ENCODE data around the gene CCDC127. TPM values are rescaled to one million over a fixed set of nuclear protein-coding genes. Genes with fewer than 3 reads are reported as not detected.

CCDC127 gene
- total RNA-seq, 2 experiments from 2014 or later = 8.0 to 8.7 TPM

- no peak overlapping the region for H3K27ac Mint-ChIP-seq
- no peaks in the 10 kb centered on the region for H3K27me3 Mint-ChIP-seq
- peaks cover 13% of the 10 kb centered on the region for H3K4me1 Mint-ChIP-seq
- H3K36me3 Mint-ChIP-seq (ENCODE audit: low read depth) = peaks cover 17% of the 10 kb centered on the region
- H3K9me3 Mint-ChIP-seq = no peaks in the 10 kb centered on the region
- POLR2A ChIA-PET = no interaction called here
- no peak for DNase-seq
- H3K4me3 Mint-ChIP-seq = no peak overlapping the region
- CTCF ChIA-PET = no interaction called here
These were observed 10.9 kb downstream of the CCDC127 start for GRCh38 chr5:206927-207536.

- H3K9me3 Mint-ChIP-seq = no peaks in the 10 kb centered on the region
- ChIA-PET POLR2A (no interaction called here), CTCF (no interaction called here)
- peaks cover 13% of the 10 kb centered on the region for H3K4me1 Mint-ChIP-seq
- H3K27me3 Mint-ChIP-seq = no peaks in the 10 kb centered on the region
- H3K4me3 Mint-ChIP-seq = no peak overlapping the region
- DNase-seq = no peak
- no peak overlapping the region for H3K27ac Mint-ChIP-seq
- H3K36me3 Mint-ChIP-seq (ENCODE audit: low read depth) = peaks cover 17% of the 10 kb centered on the region
These were observed 11.5 kb downstream of the CCDC127 start for GRCh38 chr5:206406-206805.

- Mint-ChIP-seq H3K4me3 (no peak overlapping the region), H3K27ac (no peak overlapping the region), H3K4me1 (peaks cover 8% of the 10 kb centered on the region), H3K27me3 (no peaks in the 10 kb centered on the region), H3K9me3 (no peaks in the 10 kb centered on the region), H3K36me3 (ENCODE audit: low read depth) (peaks cover 17% of the 10 kb centered on the region)
- ChIA-PET POLR2A (no interaction called here), CTCF (no interaction called here)
- DNase-seq = no peak
These were observed 12.8 kb downstream of the CCDC127 start for GRCh38 chr5:204966-205670.

GRCh38 chr5:204462-204861 is 13.5 kb downstream of the CCDC127 start:
- Mint-ChIP-seq H3K36me3 (ENCODE audit: low read depth) (peaks cover 17% of the 10 kb centered on the region), H3K27me3 (no peaks in the 10 kb centered on the region), H3K4me1 (peaks cover 2% of the 10 kb centered on the region), H3K9me3 (no peaks in the 10 kb centered on the region), H3K4me3 (no peak overlapping the region), H3K27ac (peak overlapping the region; percentile 33)
- no peak for DNase-seq
- ChIA-PET CTCF (interaction anchor here (1.3 to 2.1 kb wide), 3 partner anchors 9 to 16 kb away, joined by 3 to 6 read pairs (median 5); partner anchors contain the start of gene LRRC14B), POLR2A (no interaction called here)

GRCh38 chr5:204001-204400 is 14.0 kb downstream of the CCDC127 start:
- H3K4me1 Mint-ChIP-seq = peaks cover 2% of the 10 kb centered on the region
- H3K36me3 Mint-ChIP-seq (ENCODE audit: low read depth) = peaks cover 17% of the 10 kb centered on the region
- DNase-seq = no peak
- no peaks in the 10 kb centered on the region for H3K27me3 Mint-ChIP-seq
- POLR2A ChIA-PET = no interaction called here
- CTCF ChIA-PET = interaction anchor here (1.3 to 2.1 kb wide), 3 partner anchors 9 to 15 kb away, joined by 3 to 6 read pairs (median 5); partner anchors contain the start of gene LRRC14B
- no peak overlapping the region for H3K4me3 Mint-ChIP-seq
- no peaks in the 10 kb centered on the region for H3K9me3 Mint-ChIP-seq
- H3K27ac Mint-ChIP-seq = no peak overlapping the region

- CTCF ChIA-PET = interaction anchor here (1.3 to 2.1 kb wide), 3 partner anchors 8 to 15 kb away, joined by 3 to 6 read pairs (median 5); partner anchors contain the start of gene LRRC14B
- peaks cover 2% of the 10 kb centered on the region for H3K4me1 Mint-ChIP-seq
- H3K36me3 Mint-ChIP-seq (ENCODE audit: low read depth) = peaks cover 17% of the 10 kb centered on the region
- no peak for DNase-seq
- no peaks in the 10 kb centered on the region for H3K9me3 Mint-ChIP-seq
- no peak overlapping the region for H3K4me3 Mint-ChIP-seq
- no peaks in the 10 kb centered on the region for H3K27me3 Mint-ChIP-seq
- H3K27ac Mint-ChIP-seq = no peak overlapping the region
- POLR2A ChIA-PET = no interaction called here
These were observed 14.6 kb downstream of the CCDC127 start for GRCh38 chr5:203246-203930.

- Mint-ChIP-seq H3K4me1 (no peaks in the 10 kb centered on the region), H3K4me3 (no peak overlapping the region), H3K36me3 (ENCODE audit: low read depth) (peaks cover 10% of the 10 kb centered on the region), H3K27ac (no peak overlapping the region), H3K9me3 (no peaks in the 10 kb centered on the region), H3K27me3 (no peaks in the 10 kb centered on the region)
- ChIA-PET POLR2A (no interaction called here), CTCF (interaction anchor here (1.3 kb wide), 2 partner anchors 11 to 12 kb away, joined by 3 to 4 read pairs; partner anchors contain the start of gene LRRC14B)
- DNase-seq = no peak
These were observed 16.3 kb downstream of the CCDC127 start for GRCh38 chr5:201672-202071.

- H3K4me3 Mint-ChIP-seq = no peak overlapping the region
- CTCF ChIA-PET = interaction anchor here (1.3 kb wide), 1 partner anchor 10 kb away, joined by 3 read pairs; the partner anchor contains the start of gene LRRC14B
These were observed 17.0 kb downstream of the CCDC127 start for GRCh38 chr5:200985-201384.

GRCh38 chr5:199950-200645 is 17.9 kb downstream of the CCDC127 start:
- H3K9me3 Mint-ChIP-seq = no peaks in the 10 kb centered on the region
- no peak for DNase-seq
- no peaks in the 10 kb centered on the region for H3K27me3 Mint-ChIP-seq
- H3K27ac Mint-ChIP-seq = no peak overlapping the region
- POLR2A ChIA-PET = no interaction called here
- H3K4me1 Mint-ChIP-seq = no peaks in the 10 kb centered on the region
- H3K36me3 Mint-ChIP-seq (ENCODE audit: low read depth) = peaks cover 8% of the 10 kb centered on the region
- CTCF ChIA-PET = no interaction called here
- no peak overlapping the region for H3K4me3 Mint-ChIP-seq

More at GRCh38 chr5:200985-201384, 17.0 kb downstream of the CCDC127 start:
- H3K36me3 Mint-ChIP-seq (ENCODE audit: low read depth) = peaks cover 10% of the 10 kb centered on the region
- H3K9me3 Mint-ChIP-seq = no peaks in the 10 kb centered on the region
- DNase-seq = no peak
- H3K4me1 Mint-ChIP-seq = no peaks in the 10 kb centered on the region
- no peaks in the 10 kb centered on the region for H3K27me3 Mint-ChIP-seq
- no peak overlapping the region for H3K27ac Mint-ChIP-seq
- POLR2A ChIA-PET = no interaction called here

- H3K4me1 Mint-ChIP-seq = no peaks in the 10 kb centered on the region
- no peaks in the 10 kb centered on the region for H3K9me3 Mint-ChIP-seq
- ChIA-PET CTCF (no interaction called here), POLR2A (no interaction called here)
- no peak overlapping the region for H3K4me3 Mint-ChIP-seq
- H3K27ac Mint-ChIP-seq = no peak overlapping the region
- peaks cover 5% of the 10 kb centered on the region for H3K36me3 Mint-ChIP-seq (ENCODE audit: low read depth)
- DNase-seq = no peak
- H3K27me3 Mint-ChIP-seq = no peaks in the 10 kb centered on the region
These were observed 18.6 kb downstream of the CCDC127 start for GRCh38 chr5:199197-199949.

- Mint-ChIP-seq H3K4me1 (no peaks in the 10 kb centered on the region), H3K9me3 (no peaks in the 10 kb centered on the region), H3K36me3 (ENCODE audit: low read depth) (peaks cover 2% of the 10 kb centered on the region), H3K27me3 (no peaks in the 10 kb centered on the region), H3K27ac (peak overlapping the region; percentile 27), H3K4me3 (no peak overlapping the region)
- ChIA-PET CTCF (no interaction called here), POLR2A (no interaction called here)
- no peak for DNase-seq
These were observed 19.3 kb downstream of the CCDC127 start for GRCh38 chr5:198516-199196.

GRCh38 chr5:197892-198489 is 20.0 kb downstream of the CCDC127 start:
- H3K4me1 Mint-ChIP-seq = no peaks in the 10 kb centered on the region
- CTCF ChIA-PET = no interaction called here
- H3K36me3 Mint-ChIP-seq (ENCODE audit: low read depth) = no peaks in the 10 kb centered on the region
- H3K4me3 Mint-ChIP-seq = no peak overlapping the region
- no peak overlapping the region for H3K27ac Mint-ChIP-seq
- POLR2A ChIA-PET = no interaction called here
- H3K27me3 Mint-ChIP-seq = no peaks in the 10 kb centered on the region
- H3K9me3 Mint-ChIP-seq = no peaks in the 10 kb centered on the region
- no peak for DNase-seq
